ENCODE results near the gene OTX2. TPM values are rescaled to one million over a fixed set of nuclear protein-coding genes. Genes with fewer than 3 reads are reported as not detected.

Gene OTX2
- total and polyA plus RNA-seq, 2 experiments from 2014 or later, result 16.5 to 23.9 TPM

- H3K27me3 ChIP-seq (ENCODE audit: insufficient read depth), result peaks cover 65% of the 10 kb centered on the region
- H3K9me2 ChIP-seq (ENCODE audit: insufficient read depth), result no peaks in the 10 kb centered on the region
- no peaks in the 10 kb centered on the region for H3K36me3 Mint-ChIP-seq (ENCODE audit: low read depth)
- H3K27ac Mint-ChIP-seq, result no peak overlapping the region
- peaks cover 25% of the 10 kb centered on the region for H3K4me1 ChIP-seq (ENCODE audit: insufficient read depth)
- H3K36me3 ChIP-seq (ENCODE audit: insufficient read depth), result no peaks in the 10 kb centered on the region
- peaks cover 14% of the 10 kb centered on the region for H3K4me1 Mint-ChIP-seq
- no peak for DNase-seq (ENCODE audit: low spot score)
- H3K4me2 ChIP-seq, result no peak overlapping the region
- H3K4me3 ChIP-seq, result no peak overlapping the region
- peaks cover 39% of the 10 kb centered on the region for H3K27me3 Mint-ChIP-seq (ENCODE audit: insufficient read depth, low read depth, poor library complexity)
- no peaks in the 10 kb centered on the region for H3K79me2 ChIP-seq (replicated peaks; ENCODE audit: insufficient read depth)
- TF ChIP-seq NANOG (IDR thresholded peaks at IDR 0.05; ENCODE audit: borderline replicate concordance) (no peak), JUNB (IDR thresholded peaks at IDR 0.05; ENCODE audit: unreplicated experiment) (no peak), ZNF331 (CRISPR knock-in tag; IDR thresholded peaks at IDR 0.05; ENCODE audit: low read depth) (no peak), CTCF (conservative IDR thresholded peaks at IDR 0.05; ENCODE audit: low read depth in 2 of 2) (no peak), EZH2phosphoT487 (IDR thresholded peaks at IDR 0.05; ENCODE audit: unreplicated experiment) (no peak), ZNF114 (CRISPR knock-in tag; IDR thresholded peaks at IDR 0.05) (no peak)
- no peak overlapping the region for H2AFZ ChIP-seq
- no peak overlapping the region for H3K27ac ChIP-seq (ENCODE audit: low read depth)
- no peaks in the 10 kb centered on the region for H3K9me3 Mint-ChIP-seq
- no peak overlapping the region for H3K4me3 Mint-ChIP-seq
- no peak for ATAC-seq
- H3F3A ChIP-seq (replicated peaks; ENCODE audit: low read depth), result peaks cover 6% of the 10 kb centered on the region; the same call in 1 of the 2 replicates
- H4K20me1 ChIP-seq (replicated peaks; ENCODE audit: insufficient read depth), result no peaks in the 10 kb centered on the region
These were observed 10.9 kb upstream of the OTX2 start for GRCh38 chr14:56821177-56821576.

- Histone ChIP-seq H3K27me3 (ENCODE audit: insufficient read depth) (peaks cover 98% of the 10 kb centered on the region), H3K4me3 (peak overlapping the region; percentile 58), H3K4me1 (ENCODE audit: insufficient read depth) (peaks cover 62% of the 10 kb centered on the region), H3K36me3 (ENCODE audit: insufficient read depth) (no peaks in the 10 kb centered on the region), H3K79me2 (replicated peaks; ENCODE audit: insufficient read depth) (no peaks in the 10 kb centered on the region), H3K4me2 (peak overlapping the region; percentile 82), H3K27ac (ENCODE audit: low read depth) (no peak overlapping the region), H3F3A (replicated peaks; ENCODE audit: low read depth) (peaks cover 12% of the 10 kb centered on the region; the same call in 1 of the 2 replicates), H3K9me2 (ENCODE audit: insufficient read depth) (no peaks in the 10 kb centered on the region), H4K20me1 (replicated peaks; ENCODE audit: insufficient read depth) (no peaks in the 10 kb centered on the region), H2AFZ (peak overlapping the region; percentile 83)
- ATAC-seq (peak; percentile 52), DNase-seq (ENCODE audit: low spot score) (peak; percentile 62)
- Mint-ChIP-seq H3K4me3 (peak overlapping the region; percentile 75), H3K9me3 (no peaks in the 10 kb centered on the region), H3K27me3 (ENCODE audit: insufficient read depth, low read depth, poor library complexity) (peaks cover 69% of the 10 kb centered on the region), H3K27ac (no peak overlapping the region), H3K36me3 (ENCODE audit: low read depth) (no peaks in the 10 kb centered on the region), H3K4me1 (peaks cover 46% of the 10 kb centered on the region)
- TF ChIP-seq REST (IDR thresholded peaks at IDR 0.05; ENCODE audit: unreplicated experiment) (no peak), ETS1 (IDR thresholded peaks at IDR 0.05) (no peak), NANOG (IDR thresholded peaks at IDR 0.05; ENCODE audit: borderline replicate concordance) (no peak), POLR2AphosphoS5 (IDR thresholded peaks at IDR 0.05; ENCODE audit: low read depth) (no peak), ZNF331 (CRISPR knock-in tag; IDR thresholded peaks at IDR 0.05; ENCODE audit: low read depth) (no peak)
These were observed 7.2 kb upstream of the OTX2 start for GRCh38 chr14:56817396-56817921.
